Bronchial smooth muscle cell (primary cell): ENCODE results near the gene DDX59. TPM values are rescaled to one million over a fixed set of nuclear protein-coding genes. Genes with fewer than 3 reads are reported as not detected.

Experiments used
- total RNA-seq: library from RNA; depleted of rRNA; stranded (reverse); fragments of >200 nt; gene quantifications from 2 replicates; pipeline ENCODE4 v1.2.1, GENCODE V29; 2014

The DDX59 gene
- total RNA-seq = 14.8 and 15.4 TPM in 2 replicates

GRCh38 chr1:200669314-200670241, at the start of gene DDX59:
DDX59 (minus strand) TSS chr1:200669907; CDS start chr1:200666740, 3,167 bp downstream.

GRCh38 chr1:200620273-200621131, 49.2 kb downstream of the DDX59 start, which contains the start of gene KIF14:
KIF14 (minus strand) TSS chr1:200620751; CDS start chr1:200618723, 2,028 bp downstream.

Other genes with a start within 250 kb of the DDX59 start
- gene KIF14, start 49.2 kb downstream of the DDX59 start, total RNA-seq = 0.43 and 1.6 TPM in 2 replicates
- gene CAMSAP2, start 69.0 kb upstream of the DDX59 start, total RNA-seq = 20.0 and 22.1 TPM in 2 replicates
- not detected in 2 replicates for gene GPR25, start 203.1 kb upstream of the DDX59 start, total RNA-seq
- under 0.01 and 0.09 TPM in 2 replicates for gene INAVA, start 225.0 kb upstream of the DDX59 start, total RNA-seq